ENCODE data around the gene PURB. TPM values are rescaled to one million over a fixed set of nuclear protein-coding genes. Genes with fewer than 3 reads are reported as not detected.

The PURB gene
- total and polyA plus RNA-seq, 9 of the 15 experiments (the other 6 are each of a cell fraction or from before 2014, with no cell fraction given) = 1.6 to 14.1 (median 8.8) TPM

DNA sequence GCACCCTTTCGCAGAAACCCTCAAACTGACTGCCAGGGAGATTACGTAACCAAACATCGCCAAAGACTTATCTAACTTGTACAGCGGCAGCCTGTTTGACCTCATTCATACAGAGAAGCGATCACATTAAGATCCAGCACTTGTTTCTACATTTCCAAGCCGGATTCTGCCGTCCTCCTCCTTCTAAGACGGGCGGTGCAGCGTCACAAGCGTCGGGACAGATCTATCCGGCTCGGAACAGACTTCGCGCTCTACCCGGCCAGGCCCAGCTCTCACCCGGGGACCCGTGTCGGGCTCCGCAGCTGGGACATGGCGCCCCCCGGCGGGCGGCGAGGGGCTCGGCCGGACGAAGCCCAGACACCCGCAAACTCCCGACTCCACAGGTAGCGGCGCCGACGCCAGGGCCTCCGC lies 37.8 kb downstream of the PURB start (continued):
- TF ChIP-seq, protein P1, sequence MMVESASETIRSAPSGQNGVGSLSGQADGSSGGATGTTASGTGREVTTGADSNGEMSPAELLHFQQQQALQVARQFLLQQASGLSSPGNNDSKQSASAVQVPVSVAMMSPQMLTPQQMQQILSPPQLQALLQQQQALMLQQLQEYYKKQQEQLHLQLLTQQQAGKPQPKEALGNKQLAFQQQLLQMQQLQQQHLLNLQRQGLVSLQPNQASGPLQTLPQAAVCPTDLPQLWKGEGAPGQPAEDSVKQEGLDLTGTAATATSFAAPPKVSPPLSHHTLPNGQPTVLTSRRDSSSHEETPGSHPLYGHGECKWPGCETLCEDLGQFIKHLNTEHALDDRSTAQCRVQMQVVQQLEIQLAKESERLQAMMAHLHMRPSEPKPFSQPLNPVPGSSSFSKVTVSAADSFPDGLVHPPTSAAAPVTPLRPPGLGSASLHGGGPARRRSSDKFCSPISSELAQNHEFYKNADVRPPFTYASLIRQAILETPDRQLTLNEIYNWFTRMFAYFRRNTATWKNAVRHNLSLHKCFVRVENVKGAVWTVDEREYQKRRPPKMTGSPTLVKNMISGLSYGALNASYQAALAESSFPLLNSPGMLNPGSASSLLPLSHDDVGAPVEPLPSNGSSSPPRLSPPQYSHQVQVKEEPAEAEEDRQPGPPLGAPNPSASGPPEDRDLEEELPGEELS (CRISPR knock-in tag; IDR thresholded peaks at IDR 0.05; ENCODE audit: borderline replicate concordance) = no peak
- TF ChIP-seq RBM39 (optimal IDR thresholded peaks at IDR 0.05; ENCODE audit: low read depth, low read length) (no peak), MYC (IDR thresholded peaks at IDR 0.05; ENCODE audit: low read depth, low read length) (0 out of 2 replicates have a peak, but pooled peaks have one; percentile 25), MYC (CRISPR knock-in tag; IDR thresholded peaks at IDR 0.05; ENCODE audit: borderline replicate concordance, low read depth) (no peak), ZNF551 (CRISPR knock-in tag; IDR thresholded peaks at IDR 0.05) (no peak), ASH1L (IDR thresholded peaks at IDR 0.05; ENCODE audit: borderline replicate concordance, low read depth, partially characterized antibody) (no peak), CCAR2 (IDR thresholded peaks at IDR 0.05; ENCODE audit: low read depth, low read length) (no peak)
- TF ChIP-seq, protein P2, sequence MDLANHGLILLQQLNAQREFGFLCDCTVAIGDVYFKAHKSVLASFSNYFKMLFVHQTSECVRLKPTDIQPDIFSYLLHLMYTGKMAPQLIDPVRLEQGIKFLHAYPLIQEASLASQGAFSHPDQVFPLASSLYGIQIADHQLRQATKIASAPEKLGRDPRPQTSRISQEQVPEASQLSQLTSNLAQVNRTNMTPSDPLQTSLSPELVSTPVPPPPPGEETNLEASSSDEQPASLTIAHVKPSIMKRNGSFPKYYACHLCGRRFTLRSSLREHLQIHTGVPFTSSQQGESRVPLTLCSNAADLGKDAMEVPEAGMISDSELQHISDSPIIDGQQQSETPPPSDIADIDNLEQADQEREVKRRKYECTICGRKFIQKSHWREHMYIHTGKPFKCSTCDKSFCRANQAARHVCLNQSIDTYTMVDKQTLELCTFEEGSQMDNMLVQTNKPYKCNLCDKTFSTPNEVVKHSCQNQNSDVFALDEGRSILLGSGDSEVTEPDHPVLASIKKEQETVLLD (IDR thresholded peaks at IDR 0.05) = 0 out of 2 replicates have a peak, but pooled peaks have one; percentile 56
- TF ChIP-seq, protein P3, sequence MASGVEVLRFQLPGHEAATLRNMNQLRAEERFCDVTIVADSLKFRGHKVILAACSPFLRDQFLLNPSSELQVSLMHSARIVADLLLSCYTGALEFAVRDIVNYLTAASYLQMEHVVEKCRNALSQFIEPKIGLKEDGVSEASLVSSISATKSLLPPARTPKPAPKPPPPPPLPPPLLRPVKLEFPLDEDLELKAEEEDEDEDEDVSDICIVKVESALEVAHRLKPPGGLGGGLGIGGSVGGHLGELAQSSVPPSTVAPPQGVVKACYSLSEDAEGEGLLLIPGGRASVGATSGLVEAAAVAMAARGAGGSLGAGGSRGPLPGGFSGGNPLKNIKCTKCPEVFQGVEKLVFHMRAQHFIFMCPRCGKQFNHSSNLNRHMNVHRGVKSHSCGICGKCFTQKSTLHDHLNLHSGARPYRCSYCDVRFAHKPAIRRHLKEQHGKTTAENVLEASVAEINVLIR (CRISPR knock-in tag; IDR thresholded peaks at IDR 0.05) = no peak; the same call in 1 of the 2 replicates
- TF ChIP-seq, protein P4, sequence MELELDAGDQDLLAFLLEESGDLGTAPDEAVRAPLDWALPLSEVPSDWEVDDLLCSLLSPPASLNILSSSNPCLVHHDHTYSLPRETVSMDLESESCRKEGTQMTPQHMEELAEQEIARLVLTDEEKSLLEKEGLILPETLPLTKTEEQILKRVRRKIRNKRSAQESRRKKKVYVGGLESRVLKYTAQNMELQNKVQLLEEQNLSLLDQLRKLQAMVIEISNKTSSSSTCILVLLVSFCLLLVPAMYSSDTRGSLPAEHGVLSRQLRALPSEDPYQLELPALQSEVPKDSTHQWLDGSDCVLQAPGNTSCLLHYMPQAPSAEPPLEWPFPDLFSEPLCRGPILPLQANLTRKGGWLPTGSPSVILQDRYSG (tag; conservative IDR thresholded peaks at IDR 0.05; ENCODE audit: low read depth) = no peak
- TF ChIP-seq, protein P5, sequence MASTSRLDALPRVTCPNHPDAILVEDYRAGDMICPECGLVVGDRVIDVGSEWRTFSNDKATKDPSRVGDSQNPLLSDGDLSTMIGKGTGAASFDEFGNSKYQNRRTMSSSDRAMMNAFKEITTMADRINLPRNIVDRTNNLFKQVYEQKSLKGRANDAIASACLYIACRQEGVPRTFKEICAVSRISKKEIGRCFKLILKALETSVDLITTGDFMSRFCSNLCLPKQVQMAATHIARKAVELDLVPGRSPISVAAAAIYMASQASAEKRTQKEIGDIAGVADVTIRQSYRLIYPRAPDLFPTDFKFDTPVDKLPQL (IDR thresholded peaks at IDR 0.05; ENCODE audit: extremely low read depth, insufficient read length) = no peak
- TF ChIP-seq, protein P6, sequence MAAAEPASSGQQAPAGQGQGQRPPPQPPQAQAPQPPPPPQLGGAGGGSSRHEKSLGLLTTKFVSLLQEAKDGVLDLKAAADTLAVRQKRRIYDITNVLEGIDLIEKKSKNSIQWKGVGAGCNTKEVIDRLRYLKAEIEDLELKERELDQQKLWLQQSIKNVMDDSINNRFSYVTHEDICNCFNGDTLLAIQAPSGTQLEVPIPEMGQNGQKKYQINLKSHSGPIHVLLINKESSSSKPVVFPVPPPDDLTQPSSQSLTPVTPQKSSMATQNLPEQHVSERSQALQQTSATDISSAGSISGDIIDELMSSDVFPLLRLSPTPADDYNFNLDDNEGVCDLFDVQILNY (CRISPR knock-in tag; IDR thresholded peaks at IDR 0.05) = no peak; the same call in 1 of the 2 replicates
- TF ChIP-seq, protein P7, sequence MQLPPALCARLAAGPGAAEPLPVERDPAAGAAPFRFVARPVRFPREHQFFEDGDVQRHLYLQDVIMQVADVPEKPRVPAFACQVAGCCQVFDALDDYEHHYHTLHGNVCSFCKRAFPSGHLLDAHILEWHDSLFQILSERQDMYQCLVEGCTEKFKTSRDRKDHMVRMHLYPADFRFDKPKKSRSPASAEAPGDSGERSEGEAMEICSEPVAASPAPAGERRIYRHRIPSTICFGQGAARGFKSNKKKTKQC (CRISPR knock-in tag; IDR thresholded peaks at IDR 0.05) = peak; percentile 93; the same call in 1 of the 2 replicates
- TF ChIP-seq, protein P8, sequence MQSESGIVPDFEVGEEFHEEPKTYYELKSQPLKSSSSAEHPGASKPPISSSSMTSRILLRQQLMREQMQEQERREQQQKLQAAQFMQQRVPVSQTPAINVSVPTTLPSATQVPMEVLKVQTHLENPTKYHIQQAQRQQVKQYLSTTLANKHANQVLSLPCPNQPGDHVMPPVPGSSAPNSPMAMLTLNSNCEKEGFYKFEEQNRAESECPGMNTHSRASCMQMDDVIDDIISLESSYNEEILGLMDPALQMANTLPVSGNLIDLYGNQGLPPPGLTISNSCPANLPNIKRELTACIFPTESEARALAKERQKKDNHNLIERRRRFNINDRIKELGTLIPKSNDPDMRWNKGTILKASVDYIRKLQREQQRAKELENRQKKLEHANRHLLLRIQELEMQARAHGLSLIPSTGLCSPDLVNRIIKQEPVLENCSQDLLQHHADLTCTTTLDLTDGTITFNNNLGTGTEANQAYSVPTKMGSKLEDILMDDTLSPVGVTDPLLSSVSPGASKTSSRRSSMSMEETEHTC (IDR thresholded peaks at IDR 0.05) = no peak

Data from K562 (cell line).